K562 (cell line): Measurements from ENCODE around the gene IFI30. TPM values are rescaled to one million over a fixed set of nuclear protein-coding genes. Genes with fewer than 3 reads are reported as not detected.
A peak's percentile ranks its signal among the peaks of the same experiment; 100 is the strongest.

Experiments
- ATF4 ChIP-seq: fragments of 450-650 bp; formaldehyde crosslinking; IDR thresholded peaks from 2 replicates; pipeline ENCODE4 v1.4.0; 2022; ENCODE audit warnings: mild to moderate bottlenecking, moderate library complexity
- COPS2 ChIP-seq: fragments of 450-650 bp; conservative IDR thresholded peaks from 2 replicates; pipeline ENCODE4 v1.6.1; 2016; ENCODE audit warnings: mild to moderate bottlenecking, moderate library complexity
- ELF4 ChIP-seq: fragments of 450-650 bp; formaldehyde crosslinking; IDR thresholded peaks from 2 replicates; pipeline ENCODE4 v1.4.0; 2022; ENCODE audit warnings: missing genetic modification characterization
- GABPB1 ChIP-seq: sonication (generic); formaldehyde crosslinking; IDR thresholded peaks from 2 replicates; pipeline ENCODE4 v1.8.0; 2022; ENCODE audit warnings: mild to moderate bottlenecking, missing genetic modification reagents
- KLF10 ChIP-seq: fragments of 250-450 bp; sonication (Bioruptor Pico); IDR thresholded peaks from 2 replicates; pipeline ENCODE4 v1.6.1; 2021; ENCODE audit warnings: matching md5 sums
- MLLT1 ChIP-seq, 2 experiments: fragments of 450-650 bp; IDR thresholded peaks; 2 replicates each; pipeline ENCODE4 v1.6.1; 2016
- MNT ChIP-seq, 2 experiments: fragments of 450-650 bp; conservative IDR thresholded peaks; 2 replicates each; pipeline ENCODE4 v1.6.1; 2017; ENCODE audit warnings: mild to moderate bottlenecking in 2 of 2, moderate library complexity in 2 of 2
- MTA1 ChIP-seq: fragments of 450-650 bp; IDR thresholded peaks from 2 replicates; pipeline ENCODE4 v1.6.1; 2017; ENCODE audit warnings: borderline replicate concordance
- NELFE ChIP-seq: IDR thresholded peaks from 2 replicates; pipeline ENCODE4 v1.6.1; 2011; ENCODE audit warnings: mild to moderate bottlenecking; ENCODE audit not compliant: insufficient read depth, insufficient read length
- NFATC3 ChIP-seq: fragments of 450-650 bp; IDR thresholded peaks from 2 replicates; pipeline ENCODE4 v1.6.1; 2017; ENCODE audit warnings: mild to moderate bottlenecking
- NR3C1 ChIP-seq: sonication (generic); formaldehyde crosslinking; IDR thresholded peaks from 2 replicates; pipeline ENCODE4 v1.8.1; 2022; ENCODE audit warnings: missing genetic modification reagents
- RCOR1 ChIP-seq, 2 experiments: IDR thresholded peaks; 2 replicates each; pipeline ENCODE4 v1.6.1; 2012; ENCODE audit warnings: low read depth in 2 of 2, low read length in 2 of 2, borderline replicate concordance in 1 of 2, improper control_type of control experiment in 1 of 2
- TEAD2 ChIP-seq: fragments of 450-650 bp; IDR thresholded peaks from 2 replicates; pipeline ENCODE4 v1.6.1; 2016; ENCODE audit warnings: missing genetic modification characterization, control low read depth, missing compliant biosample characterization
- TSHZ1 ChIP-seq: fragments of 250-450 bp; sonication (Bioruptor Pico); IDR thresholded peaks from 2 replicates; pipeline ENCODE4 v1.4.0; 2020; ENCODE audit warnings: mild to moderate bottlenecking, moderate library complexity
- ZNF507 ChIP-seq: conservative IDR thresholded peaks from 2 replicates; pipeline ENCODE4 v1.6.1; 2017; ENCODE audit warnings: missing genetic modification characterization, missing compliant biosample characterization
- ZNF583 ChIP-seq: fragments of 250-450 bp; sonication (Bioruptor Pico); IDR thresholded peaks from 2 replicates; pipeline ENCODE4 v1.4.0; 2020
- polyA plus RNA-seq, 8 experiments: library from polyadenylated mRNA; depleted of rRNA in 4 of 8; stranded (reverse) in 5 of 8; unstranded in 3 of 8; fragments of >200 nt; fragmentation: Nextera tagmentation in 2 of 8; fragmentation: Illumina TruSeq in 1 of 8; extraction: Ambion mirVana in 2 of 8; extraction: Trizol in 1 of 8; gene quantifications; 2 replicates each; pipeline versions ENCODE4 v1.2.1 to v1.2.3, GENCODE V29; 2011 to 2014; ENCODE audit warnings: inconsistent platforms in 1 of 8, missing spikeins in 1 of 8
- total RNA-seq, 7 experiments: library from RNA; depleted of rRNA in 6 of 7; stranded (reverse); fragments of >200 nt in 6 of 7; fragmentation: Illumina TruSeq in 2 of 7; extraction: Trizol in 2 of 7; gene quantifications; 2 replicates each; pipeline versions ENCODE4 v1.2.1 to v1.2.3, GENCODE V29; 2011 to 2021; ENCODE audit warnings: low replicate concordance in 1 of 7
- TF ChIP-seq, protein P1 (sequence below), 2 experiments: fragments of 250-450 bp in 1 of 2; fragments of 450-650 bp in 1 of 2; sonication (Bioruptor Pico) in 1 of 2; IDR thresholded peaks; 2 replicates each; pipeline versions ENCODE4 v1.6.1 to v1.8.0; 2016 to 2021; ENCODE audit warnings: mild to moderate bottlenecking in 2 of 2, moderate library complexity in 2 of 2, missing compliant biosample characterization in 1 of 2, missing genetic modification characterization in 1 of 2
- TF ChIP-seq, protein P2 (sequence below): sonication (generic); formaldehyde crosslinking; IDR thresholded peaks from 2 replicates; pipeline ENCODE4 v1.8.0; 2022; ENCODE audit warnings: mild to moderate bottlenecking, missing genetic modification reagents

The IFI30 gene
- total and polyA plus RNA-seq, 9 of the 15 experiments (the other 6 are each of a cell fraction or from before 2014, with no cell fraction given), result 63.7 to 430 (median 109) TPM

GRCh38 chr19:18223860-18224524 is 50.4 kb downstream of the IFI30 start (continued):
- no peak for TF ChIP-seq TSHZ1 (CRISPR knock-in tag)
- peak; percentile 32 to 87; a peak in 2 of 4 replicates for TF ChIP-seq MLLT1 (IDR thresholded peaks at IDR 0.05)
- peak; percentile 85 for TF ChIP-seq ELF4
- TF ChIP-seq NFATC3, result no peak
- no peak for TF ChIP-seq ZNF507
- TF ChIP-seq MNT (conservative IDR thresholded peaks at IDR 0.05), result peak in 1 of 2 experiments; percentile 85; a peak in 3 of 4 replicates
- no peak for TF ChIP-seq NELFE
- TF ChIP-seq KLF10 (CRISPR knock-in tag), result no peak
- TF ChIP-seq RCOR1 (IDR thresholded peaks at IDR 0.05; ENCODE audit: borderline replicate concordance in 1 of 2, low read depth in 2 of 2, low read length in 2 of 2), result peak in 1 of 2 experiments; percentile 88; a peak in 2 of 4 replicates
- 0 out of 2 replicates have a peak, but pooled peaks have one; percentile 21 for TF ChIP-seq ZNF583 (CRISPR knock-in tag)
- no peak for TF ChIP-seq ATF4 (CRISPR knock-in tag)
- TF ChIP-seq, protein P1, sequence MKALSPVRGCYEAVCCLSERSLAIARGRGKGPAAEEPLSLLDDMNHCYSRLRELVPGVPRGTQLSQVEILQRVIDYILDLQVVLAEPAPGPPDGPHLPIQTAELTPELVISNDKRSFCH (CRISPR knock-in tag; IDR thresholded peaks at IDR 0.05), result no peak
- TF ChIP-seq, protein P1 (tag; IDR thresholded peaks at IDR 0.05), result peak; percentile 90
- peak; percentile 89 for TF ChIP-seq GABPB1 (CRISPR knock-in tag)
- TF ChIP-seq TEAD2, result no peak
- TF ChIP-seq NR3C1, result no peak
- TF ChIP-seq, protein P2, sequence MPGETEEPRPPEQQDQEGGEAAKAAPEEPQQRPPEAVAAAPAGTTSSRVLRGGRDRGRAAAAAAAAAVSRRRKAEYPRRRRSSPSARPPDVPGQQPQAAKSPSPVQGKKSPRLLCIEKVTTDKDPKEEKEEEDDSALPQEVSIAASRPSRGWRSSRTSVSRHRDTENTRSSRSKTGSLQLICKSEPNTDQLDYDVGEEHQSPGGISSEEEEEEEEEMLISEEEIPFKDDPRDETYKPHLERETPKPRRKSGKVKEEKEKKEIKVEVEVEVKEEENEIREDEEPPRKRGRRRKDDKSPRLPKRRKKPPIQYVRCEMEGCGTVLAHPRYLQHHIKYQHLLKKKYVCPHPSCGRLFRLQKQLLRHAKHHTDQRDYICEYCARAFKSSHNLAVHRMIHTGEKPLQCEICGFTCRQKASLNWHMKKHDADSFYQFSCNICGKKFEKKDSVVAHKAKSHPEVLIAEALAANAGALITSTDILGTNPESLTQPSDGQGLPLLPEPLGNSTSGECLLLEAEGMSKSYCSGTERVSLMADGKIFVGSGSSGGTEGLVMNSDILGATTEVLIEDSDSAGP (CRISPR knock-in tag), result no peak
- TF ChIP-seq MTA1, result peak; percentile 86
- no peak for TF ChIP-seq COPS2
